Measurements from ENCODE around the gene PDC.
A peak's percentile ranks its signal among the peaks of the same experiment; 100 is the strongest.

Gene PDC

DNA sequence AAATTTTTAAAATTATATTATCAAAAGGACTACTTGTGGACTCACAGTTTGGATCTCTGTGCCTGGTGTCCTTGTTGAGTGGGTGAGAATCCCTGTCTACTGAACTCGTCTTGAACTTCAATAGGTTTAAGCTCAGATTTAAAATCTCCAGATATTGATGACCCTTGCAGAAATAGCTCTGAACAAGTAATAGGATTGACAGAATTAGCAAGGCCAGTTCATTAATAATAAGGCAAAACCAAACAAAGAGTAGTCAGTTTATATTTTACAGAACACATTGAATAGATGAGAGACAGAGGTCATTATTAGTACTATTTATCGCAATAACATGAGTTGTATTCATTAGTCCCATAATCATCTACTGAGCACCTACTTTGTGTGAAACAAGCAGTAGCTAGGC, at the start of gene PDC:
TSS of gene PDC (minus strand) at position 101 of the 400 bp plus-strand sequence. CDS start 11,655 bp downstream, outside the sequence.
- no peak for DNase-seq

DNA sequence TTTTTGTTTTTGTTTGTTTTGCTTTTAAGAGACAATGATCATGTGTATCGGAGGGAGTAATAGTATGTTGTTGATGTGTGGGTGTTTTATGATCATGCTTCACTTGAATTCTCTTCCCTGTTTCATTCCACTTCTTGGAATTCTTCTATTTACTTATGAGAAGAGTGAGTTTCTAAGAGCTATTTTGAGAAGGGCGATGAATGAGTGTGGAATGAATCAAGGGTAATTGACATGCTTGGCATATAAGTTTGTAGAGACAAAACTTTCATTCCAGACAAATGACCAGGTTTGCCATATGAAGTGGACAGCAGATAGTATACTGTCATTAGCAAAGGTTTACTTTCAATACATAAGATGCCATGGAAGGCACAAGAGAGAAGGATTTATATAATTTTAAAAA, 42.3 kb upstream of the PDC start:
- DNase-seq = no peak

DNA sequence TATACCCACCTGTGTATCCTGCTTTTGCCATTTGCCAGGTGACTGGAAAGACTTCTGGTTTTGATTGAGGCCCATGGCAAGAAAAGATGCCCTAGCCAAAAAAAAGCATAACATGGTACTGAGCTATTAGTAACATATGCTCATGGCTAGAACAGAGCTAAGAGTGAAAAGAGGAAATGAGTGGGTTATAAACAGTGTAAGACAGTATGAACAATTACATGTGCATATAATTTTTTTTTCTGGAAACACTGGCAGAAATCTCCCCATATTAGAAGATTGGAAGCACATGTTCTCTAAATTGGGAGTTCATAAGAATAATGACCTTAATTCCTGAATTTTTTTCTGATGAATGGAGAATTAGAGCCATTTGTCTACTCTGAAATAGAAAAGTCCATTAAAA, 41.2 kb upstream of the PDC start:
- no peak for DNase-seq

DNA sequence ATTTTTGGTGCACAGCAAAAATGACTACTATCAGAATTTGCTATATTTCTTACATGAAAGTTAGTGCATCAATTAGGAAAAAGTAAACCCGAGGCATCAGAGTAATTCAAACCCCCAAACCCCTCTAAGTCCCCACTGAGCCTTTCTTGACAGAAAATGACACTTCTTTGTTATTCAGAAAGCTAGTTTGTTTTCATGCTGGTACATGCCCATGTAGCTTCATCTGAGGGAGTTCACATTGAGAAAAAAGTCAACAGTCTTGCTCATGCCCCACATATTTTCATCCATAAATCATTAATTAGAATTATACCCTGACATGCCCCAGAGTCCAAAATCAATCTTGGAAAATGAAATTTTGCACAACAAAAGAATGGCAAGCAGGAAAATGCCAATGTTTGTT, 39.9 kb upstream of the PDC start:
- DNase-seq = no peak

DNA sequence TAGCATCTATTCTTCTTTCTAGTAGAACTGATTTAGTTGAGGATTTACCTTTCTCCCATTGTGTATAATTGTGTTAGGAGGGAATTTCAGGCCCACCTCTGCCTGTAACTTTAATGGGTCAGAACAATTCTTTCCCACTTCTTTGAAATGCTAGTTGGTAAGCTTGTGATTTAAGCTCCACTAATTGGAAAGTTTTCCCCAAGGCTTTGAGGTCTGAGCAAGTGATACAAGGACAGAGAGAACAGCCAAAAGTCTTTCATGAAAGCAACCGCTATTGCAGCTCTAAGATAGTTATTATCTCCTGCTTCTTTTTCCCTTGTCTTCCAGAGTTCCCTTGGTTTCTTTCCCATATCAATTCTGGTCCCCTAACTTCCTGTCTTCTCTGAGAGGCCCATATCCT, 38.7 kb upstream of the PDC start:
- DNase-seq = no peak

DNA sequence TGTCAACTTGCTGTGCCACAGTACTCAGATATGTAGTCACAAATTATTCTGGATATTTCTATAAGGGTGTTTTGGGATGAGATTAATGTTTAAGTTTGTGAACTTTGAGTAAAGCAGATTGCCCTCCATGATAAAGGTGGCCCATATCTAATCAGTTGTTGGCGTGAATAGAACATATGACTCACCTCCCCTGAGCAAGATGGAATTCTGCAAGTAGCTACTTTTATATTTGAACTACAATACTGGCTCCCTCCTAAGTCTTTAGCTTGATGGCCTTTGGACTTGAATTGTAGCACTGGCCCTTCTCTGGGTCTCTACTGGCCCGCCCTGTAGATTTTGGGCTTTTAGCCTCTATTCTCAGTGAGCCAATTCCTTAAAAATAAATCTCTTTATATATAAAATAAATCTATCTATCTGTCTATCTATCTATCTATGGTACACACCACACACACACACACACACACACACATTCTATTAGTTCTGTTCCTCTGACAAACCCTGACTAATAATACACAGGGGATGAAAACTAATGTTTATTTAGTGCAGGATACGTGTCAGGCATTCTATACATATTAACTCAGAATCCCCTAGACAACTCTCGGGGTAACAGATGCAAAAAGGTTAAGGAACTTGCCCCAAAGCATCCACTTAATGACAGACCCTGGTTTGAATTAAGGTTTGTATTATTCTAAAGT, 37.9 kb upstream of the PDC start:
- no peak for DNase-seq

DNA sequence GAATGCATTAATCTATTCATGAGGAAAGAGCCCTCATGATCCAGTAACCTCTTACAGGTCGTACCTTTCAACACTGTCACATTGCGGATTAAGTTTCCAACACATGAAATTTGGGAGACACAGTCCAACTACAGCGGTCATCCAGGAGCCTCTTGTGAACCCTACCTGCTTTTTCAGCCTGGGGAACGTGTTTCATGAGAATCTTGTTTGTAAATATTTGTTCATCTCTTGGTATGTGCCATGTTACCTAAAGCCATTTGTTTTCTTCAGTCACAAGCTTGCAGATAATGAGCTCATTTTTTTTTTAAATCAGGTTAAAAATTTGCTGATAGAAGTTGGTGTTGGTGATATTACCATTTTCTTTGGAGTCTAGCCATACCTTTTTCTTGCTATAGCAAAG, 37.2 kb upstream of the PDC start:
- no peak for DNase-seq

DNA sequence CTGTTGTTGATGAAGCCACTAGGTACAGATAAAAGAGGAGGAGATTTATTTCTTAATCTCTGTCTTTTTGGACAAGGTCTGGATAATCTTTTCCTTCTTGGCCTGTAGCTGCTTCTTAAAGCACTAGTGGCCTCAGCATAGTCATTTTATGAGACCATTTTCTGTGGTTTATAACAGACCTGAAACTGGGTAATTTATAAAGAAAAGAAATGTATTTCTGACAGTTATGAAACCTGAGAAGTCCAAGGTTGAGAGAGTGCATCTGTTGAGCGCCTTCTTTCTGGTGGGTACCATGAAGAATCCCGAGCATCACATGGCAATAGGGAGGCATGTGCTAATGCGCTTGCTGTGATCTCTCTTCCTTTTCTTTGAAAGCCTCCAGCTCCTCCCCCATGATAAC, 36.7 kb upstream of the PDC start:
- no peak for DNase-seq

DNA sequence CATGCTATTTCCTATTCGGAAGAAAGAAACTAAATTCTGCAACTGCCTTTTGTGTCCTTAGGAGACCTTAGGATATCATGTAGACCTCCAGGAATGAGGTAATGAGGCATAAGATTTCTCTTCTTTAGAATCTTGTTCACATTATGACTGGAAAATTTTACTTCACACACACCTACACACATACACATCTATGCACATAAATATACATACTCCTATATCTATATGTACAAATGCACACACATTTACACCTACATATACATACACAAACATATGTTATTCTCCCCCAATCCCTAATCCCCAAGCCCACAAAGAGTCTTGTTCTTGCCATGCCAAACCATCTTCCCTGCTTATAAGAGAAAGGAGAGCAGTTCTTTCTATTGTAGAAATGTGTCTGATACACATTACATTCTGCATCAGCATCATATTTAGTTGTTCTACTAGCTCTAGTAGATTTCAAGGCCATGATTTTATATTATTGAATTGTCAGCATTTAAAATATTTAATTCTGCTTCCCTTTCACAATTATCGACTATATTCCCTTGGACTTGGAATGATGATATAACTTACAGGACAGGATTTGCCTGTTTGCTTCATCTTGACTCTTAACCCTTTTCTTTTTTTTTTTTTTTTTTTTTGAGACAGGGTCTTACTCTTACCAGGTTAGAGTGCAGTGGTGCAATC, 35.4 kb upstream of the PDC start:
- no peak for DNase-seq

DNA sequence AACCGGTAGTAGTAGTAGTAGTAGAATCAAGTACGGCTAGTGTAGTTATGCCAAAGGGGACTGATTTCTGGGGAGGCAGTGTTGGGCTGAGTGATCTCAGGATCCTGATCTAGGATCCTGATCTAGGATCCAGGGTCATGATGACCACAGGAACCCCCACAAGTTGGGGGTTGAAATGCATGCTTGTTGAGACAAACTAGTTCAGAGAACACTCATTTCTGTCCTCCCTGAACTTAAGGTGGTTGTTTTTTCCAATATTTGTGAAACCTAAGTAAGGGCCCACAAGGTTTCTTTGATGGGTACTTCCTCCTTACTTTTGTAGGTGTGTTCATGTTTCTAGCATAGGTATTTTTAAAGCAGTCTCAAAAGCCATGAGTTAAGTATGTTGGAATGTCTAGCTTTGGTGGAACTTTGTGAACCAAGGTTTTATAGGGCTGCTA, 33.9 kb upstream of the PDC start:
- DNase-seq = no peak

DNA sequence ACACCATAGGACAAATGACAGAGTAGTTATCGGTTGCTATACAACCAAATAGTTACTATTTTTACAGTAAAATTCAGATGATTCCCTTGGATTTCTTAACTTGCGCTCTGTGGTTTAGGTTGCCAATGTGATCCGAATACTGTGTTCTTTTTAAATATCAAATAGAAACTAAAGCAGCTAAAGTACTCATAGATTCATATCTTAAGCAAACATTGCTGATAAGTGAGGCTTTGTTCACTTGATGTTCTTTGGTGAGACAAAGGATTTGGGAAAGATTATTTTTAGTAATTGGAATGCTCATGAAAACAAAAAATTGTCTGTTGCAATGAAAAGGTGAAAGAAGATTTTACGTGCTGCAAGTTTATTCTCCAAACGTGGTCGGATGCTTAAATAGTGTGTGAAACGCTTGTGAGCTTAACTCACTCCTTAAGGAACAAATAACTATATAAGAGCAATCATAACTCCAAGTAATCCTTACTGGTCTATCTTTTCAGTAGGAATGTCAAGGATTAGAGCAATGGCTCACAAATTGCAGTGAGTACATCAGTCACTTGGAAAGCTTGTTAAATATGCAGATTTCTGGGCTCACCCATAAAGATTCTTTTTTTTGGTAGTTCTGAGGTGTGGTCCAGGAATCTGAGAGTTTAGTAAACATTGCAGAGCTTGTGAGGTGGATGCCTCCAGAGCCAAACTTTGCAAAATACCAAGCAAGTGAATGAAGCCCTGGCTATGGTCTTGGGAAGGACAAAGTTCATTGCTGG, 31.8 kb upstream of the PDC start:
- no peak for DNase-seq

DNA sequence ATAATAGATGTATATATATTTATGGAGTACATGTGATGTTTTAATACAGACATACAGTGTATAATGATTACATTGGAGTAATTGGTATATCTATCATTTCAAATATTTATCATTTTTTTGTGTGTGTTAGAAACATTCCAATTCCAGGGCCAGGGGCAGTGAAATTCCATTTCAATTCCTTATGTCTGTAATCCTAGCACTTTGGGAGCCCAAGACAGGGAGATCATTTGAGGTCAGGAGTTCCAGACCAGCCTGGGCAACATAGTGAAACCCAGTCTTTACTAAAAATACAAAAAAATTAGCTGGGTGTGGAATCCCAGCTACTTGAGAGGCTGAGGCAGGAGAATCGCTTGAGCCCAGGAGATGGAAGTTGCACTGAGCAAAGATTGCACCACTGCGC, 30.4 kb upstream of the PDC start:
- no peak for DNase-seq

DNA sequence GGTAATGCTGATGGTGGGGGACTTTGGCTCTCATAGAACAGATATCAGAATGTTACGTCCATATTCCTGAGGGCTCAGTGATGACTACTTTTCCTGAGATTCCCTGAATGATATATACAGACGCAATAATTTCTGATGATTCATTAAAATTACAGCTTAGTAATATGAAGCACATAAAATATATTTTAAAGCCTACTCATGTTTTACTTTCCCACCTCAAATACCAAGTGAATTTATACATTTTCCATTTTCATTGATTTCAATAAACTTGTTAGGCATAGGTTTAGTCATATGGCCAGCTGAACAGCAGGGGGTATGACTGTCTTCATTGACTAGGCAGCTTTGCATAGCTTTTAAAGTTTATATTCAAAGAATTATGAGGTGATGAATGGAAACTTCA, 26.2 kb upstream of the PDC start:
- no peak for DNase-seq

DNA sequence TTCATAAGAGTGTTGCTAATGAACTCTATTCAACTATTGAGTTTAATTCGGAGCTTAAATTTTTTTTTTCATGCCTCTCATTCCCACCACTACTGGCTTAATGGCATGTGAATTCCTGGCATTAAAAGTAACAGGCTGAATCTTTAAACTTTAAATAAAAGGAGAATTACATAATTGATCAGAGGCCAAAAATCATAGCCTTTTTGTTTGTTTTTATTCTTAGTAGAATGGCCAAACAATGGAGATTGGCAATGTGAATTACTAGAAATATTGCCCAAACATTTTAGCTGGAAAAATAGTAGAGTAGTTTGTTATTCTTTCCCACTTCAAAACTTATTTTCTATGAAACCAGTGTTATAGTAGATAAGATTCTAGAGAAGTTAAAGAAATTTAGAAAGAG, 25.1 kb upstream of the PDC start:
- DNase-seq = no peak

DNA sequence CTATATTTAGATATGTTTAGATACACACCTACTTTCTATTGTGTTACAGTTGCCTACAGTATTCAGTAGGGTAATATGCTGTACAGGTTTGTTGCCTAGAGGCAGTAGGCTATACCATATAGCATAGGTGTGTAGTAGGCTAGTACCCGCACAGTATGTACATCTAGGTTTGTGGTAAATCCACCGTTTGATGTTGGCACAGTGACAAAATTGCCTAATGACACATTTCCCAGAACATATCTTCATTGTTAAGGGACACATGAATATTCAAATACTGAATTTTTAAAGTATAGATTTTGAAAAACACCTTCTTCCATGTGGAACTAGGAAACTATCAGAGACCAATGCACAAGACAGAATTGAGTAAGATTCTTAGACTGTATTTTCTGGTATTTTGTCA, 22.6 kb upstream of the PDC start:
- no peak for DNase-seq

DNA sequence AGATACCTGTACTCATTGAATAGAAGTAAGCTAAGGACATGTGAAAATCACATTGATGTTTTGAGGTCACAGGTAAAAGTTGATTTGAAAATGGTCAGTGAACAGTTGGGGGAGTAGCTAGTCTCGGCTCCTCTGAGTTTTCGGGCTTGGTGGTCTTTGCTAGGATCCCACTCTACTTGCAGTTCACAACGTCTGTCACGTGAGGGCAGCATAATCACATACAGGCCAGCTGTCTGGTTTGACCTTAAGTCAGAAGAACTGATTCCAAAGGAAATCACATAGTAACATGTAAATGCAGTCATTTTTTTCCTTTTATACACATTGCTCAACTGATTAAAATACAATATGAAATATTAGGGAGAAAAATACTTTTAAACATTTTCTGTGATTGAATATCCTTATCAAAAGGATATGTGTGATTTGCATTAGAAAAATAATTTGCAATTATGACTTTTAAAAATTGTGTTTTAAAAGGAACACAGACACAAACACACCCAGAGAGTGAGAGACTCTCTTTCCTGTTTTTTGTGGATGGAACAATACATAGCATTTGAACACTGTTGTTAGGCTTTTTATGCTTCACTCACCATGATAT, 21.8 kb upstream of the PDC start:
- peak in 3 of 14 donors; percentile 5 to 21 (median 15) for DNase-seq

DNA sequence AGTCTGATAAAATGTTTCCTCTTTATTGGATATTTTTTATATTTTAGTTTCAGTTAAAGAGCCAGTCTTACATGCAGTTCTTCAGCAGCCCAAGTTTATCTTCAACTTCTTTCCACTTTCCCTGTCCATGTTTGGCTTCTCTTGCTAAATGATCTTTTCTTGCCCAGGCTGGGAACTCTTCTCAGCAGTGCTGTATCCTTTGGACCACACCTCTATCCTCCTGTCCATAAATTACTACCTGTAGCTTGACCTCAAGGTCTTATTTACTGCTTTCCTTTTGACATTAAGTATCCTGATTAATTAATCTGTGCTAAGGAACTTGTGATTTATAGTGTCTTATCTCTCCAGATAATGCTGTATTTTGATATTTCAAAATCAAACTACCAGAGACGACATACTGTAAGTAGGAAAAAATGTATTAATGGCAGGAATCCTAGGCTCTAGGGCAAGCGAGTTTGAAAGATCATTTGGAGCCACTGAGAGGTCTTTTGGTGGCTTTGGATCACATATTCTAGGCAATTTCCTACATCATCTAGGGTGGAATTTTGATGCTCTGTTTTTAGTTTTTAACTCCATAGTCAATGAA, 20.5 kb upstream of the PDC start:
- no peak for DNase-seq

DNA sequence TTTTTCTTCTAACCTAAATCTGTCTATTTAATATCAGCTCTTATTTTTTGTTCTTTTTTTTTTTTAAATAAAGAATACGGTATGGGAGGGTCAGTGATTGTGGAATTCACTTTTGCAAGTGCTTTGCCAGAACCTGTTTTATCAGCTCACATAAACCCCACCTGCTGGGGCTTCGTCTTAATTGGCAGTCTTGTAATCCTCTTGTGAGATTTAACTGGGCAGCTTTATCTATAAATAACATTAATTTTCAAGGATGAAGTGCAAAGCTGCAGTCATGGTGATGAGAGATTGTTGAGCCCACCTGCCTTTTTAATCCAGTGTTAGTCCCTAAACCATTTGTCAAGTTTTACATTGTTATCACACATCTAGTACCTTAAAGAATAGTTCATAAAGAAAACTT, 18.2 kb upstream of the PDC start:
- DNase-seq = no peak

DNA sequence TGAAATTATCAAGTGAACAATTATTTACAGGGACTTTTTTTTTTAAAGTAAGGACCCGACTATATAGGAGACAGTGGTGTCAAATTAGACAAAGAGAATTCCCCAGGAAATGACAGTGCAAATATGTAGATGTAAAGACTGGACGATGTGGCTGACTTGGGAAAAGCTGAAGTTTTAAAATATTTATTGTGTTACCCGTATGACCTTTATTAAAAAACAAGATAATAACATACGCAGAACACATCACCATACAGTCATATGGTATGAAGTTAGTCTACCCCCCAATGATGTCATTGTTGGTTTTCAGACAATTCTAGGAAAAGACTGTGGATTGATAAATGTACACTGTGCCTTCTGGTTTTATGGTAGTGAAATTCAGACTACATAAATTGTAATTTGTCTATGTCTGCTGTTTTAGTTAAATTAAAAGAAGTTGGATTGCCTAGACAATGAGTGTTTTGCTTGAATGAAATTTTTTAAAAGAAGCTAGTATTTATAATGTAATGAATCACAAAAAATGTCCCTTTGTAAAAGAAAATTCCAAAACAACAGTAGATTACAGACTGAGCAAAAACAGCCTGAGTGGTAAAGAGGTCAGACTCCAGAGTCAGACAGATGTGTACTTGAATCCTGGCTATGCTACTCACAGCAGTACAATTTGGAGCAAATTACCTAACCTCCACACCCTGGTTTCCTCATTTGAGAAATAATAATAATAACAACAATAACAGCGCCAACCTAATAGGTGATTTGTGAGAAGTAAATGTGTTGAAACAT, 15.5 kb upstream of the PDC start:
- DNase-seq = no peak

DNA sequence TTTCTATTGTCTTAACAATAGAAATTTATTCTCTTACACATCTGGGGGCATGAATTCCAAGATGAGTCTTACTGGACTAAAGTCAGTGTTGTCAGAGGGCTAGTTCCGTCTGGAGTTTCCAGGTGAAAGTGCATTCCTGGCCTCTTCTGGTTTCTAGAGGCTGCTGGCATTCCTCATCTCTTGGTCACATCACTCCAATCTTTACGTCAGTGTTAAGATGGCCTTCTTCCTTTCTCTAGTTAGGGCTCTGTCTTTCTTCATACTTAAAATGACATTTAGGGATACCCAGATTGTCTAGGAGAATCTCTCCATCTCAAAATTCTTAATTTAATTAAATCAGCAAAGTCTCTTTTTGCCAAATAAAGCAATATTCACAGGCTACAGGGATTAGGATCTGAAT, 13.3 kb upstream of the PDC start:
- no peak for DNase-seq

DNA sequence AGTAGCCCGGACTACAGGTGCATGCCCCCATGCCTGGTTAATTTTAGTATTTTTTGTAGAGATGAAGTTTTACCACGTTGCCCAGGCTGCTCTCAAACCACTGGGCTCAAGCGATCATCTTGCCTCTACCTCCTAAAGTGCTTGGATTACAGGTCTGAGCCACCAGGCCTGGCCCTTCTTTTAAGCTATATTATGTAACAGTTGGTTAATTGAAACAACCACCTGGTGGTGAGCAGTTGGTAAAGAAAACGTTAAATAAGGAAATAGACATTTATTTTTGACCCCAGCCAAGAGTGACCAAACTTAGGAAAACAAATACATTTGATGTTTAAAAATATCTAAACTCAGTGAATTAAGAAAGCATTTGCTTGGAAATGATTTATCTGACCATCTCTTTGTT, 12.1 kb upstream of the PDC start:
- DNase-seq = no peak

DNA sequence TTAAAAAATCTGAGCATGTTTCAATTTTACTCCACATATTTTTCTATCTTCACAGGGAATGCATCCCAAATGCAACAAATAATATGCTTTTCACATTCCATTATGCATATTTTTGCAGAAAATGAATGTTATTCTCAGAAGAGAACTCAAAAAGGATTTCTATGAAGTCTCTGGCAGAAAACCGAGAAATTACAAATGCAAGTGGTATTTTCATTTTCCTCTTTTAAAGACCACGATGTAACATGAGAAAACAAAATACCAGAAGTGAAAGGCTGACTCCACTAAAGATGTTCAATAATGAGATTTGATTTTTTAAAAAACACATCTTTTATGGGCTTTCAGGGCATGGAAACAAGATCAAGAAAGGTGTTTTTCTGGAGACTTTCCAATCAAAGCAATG, 5.0 kb upstream of the PDC start:
- DNase-seq = no peak

All from C1 segment of cervical spinal cord (tissue), 14 donors.